Left renal cortex interstitium (tissue), 4 donors: ENCODE measurements around the gene PLEKHA7. TPM values are rescaled to one million over a fixed set of nuclear protein-coding genes. Genes with fewer than 3 reads are reported as not detected.
"Not testable (repeated sequence)": the region's sequence is repeated elsewhere in the genome, so short reads cannot be mapped to it uniquely, and the experiment has no call there.

Experiments used
- DNase-seq, 4 donors: peaks; one replicate each; pipeline ENCODE4 v3.0.0-alpha.2; 2013; ENCODE audit warnings: low read depth in 4 of 4, low spot score in 2 of 4, missing footprints in 1 of 4
- polyA plus RNA-seq, 4 donors: library from polyadenylated mRNA; unstranded; fragments of 120-200 nt; gene quantifications; one replicate each; pipeline ENCODE4 v1.2.1, GENCODE V29; 2013; ENCODE audit not compliant: insufficient read length in 4 of 4

Gene PLEKHA7
- polyA plus RNA-seq, 4 donors, result 34.0 to 59.3 (median 50.9) TPM

DNA sequence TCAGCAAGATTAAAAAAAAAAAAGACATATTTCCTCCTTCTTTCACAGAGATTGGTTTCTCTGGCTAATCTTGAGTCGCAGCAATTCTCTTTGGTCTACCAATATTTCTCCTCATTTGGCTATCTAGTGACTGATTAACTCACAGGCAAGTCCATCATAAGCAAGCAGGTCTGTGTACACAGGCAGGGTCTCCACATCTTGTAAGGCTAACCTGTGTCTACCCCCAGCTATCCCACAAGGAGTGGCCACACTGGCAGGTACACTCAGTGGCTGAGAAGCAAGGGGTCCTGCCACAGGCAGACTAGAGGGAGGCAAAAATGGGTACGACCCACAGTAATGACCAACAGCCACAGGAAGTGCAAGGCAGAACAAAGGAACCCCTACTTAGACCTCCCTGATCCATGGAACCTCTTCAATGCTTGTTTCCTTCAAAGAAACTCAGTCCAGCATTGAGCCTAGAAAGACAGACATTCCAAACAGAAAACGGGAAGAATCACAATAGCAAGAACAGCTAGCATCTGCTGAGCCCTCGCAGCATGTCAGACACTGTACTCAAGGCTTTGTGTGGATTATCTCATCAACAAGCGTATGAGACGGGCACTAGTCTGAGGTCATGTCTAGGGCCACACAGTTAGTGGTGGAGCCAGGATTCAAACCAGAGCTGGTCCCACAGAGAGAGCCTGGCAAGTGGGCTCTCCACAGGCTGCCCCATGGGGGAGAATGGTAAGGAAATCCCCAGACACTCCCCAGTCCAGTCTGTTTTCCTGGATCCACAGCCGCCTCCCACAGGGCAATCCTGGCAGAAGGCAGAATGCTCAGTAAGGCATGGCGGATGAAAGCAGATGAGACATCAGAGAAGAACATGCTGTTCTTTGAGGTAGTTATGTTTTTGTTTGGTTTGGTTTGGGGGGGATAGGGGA, 34.3 kb downstream of the PLEKHA7 start:
- DNase-seq, result no peak

- DNase-seq, result no peak
Measured at GRCh38 chr11:16977994-16978315, 36.3 kb downstream of the PLEKHA7 start.

- DNase-seq, result no peak
Measured at GRCh38 chr11:16977136-16977993, 36.8 kb downstream of the PLEKHA7 start.

- DNase-seq, result no peak
Measured at GRCh38 chr11:16976379-16976778, 37.8 kb downstream of the PLEKHA7 start.

GRCh38 chr11:16975906-16976305, 38.3 kb downstream of the PLEKHA7 start:
- DNase-seq, result no peak

GRCh38 chr11:16973338-16973964, 40.8 kb downstream of the PLEKHA7 start:
- no peak for DNase-seq

- no peak for DNase-seq
Measured at GRCh38 chr11:16969010-16969999, 44.9 kb downstream of the PLEKHA7 start.

- DNase-seq, result no peak
Measured at GRCh38 chr11:16968196-16968595, 46.0 kb downstream of the PLEKHA7 start.

DNA sequence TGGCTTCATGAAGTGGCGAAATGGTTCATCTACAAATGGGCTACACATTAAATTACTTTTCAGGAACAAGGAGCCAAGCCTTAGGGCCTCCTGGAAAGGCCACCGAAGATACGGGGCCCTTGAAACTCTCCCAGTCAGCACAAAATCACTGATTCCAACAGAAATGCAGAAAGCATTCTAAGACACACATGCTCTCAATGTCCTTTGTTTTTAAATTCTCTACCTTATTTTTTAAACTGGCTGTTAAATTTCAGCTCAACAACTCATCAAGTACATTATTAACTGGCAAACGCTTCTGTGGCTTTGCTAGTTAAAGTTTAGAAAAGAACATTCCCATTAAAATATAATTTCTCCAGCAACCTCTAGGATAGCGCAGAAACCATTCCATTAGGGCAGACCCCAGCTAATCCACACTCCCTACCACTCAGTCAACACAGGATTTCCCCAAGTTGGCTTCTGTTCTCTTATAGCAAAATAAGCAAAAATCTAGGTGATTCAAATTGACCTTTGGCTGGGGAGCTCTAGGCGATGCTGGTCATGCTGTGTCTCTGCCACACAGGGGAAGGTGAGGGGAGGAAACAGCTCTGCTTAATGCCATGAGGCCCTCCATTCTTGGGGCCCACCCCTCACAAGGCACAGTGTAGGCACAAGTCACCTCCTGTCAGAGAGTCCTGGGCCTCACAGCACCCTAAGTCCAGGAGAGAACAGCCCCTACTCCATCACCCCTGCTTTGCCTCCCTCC, 47.1 kb downstream of the PLEKHA7 start:
- DNase-seq, result no peak

GRCh38 chr11:16964501-16964900, 49.7 kb downstream of the PLEKHA7 start:
- DNase-seq, result no peak

GRCh38 chr11:16963316-16963876, 50.8 kb downstream of the PLEKHA7 start:
- DNase-seq, result no peak

DNA sequence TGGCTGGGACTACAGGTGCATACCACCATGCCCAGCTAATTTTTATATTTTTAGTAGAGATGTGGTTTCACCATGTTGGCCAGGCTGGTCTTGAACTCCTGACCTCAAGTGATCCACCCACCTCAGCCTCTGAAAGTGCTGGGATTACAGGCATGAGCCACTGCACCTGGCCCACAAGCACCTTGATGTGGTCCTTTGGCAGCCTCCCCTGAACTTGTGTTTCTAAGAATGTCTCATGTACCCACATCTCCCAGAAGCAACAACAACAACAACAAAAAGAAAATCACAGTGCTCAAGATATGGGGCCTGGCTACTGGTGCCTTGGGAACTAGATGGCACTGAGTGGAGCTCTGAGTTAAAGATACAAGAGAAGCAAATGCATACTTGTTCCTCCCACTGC, 51.6 kb downstream of the PLEKHA7 start:
- not testable (repeated sequence) for DNase-seq

GRCh38 chr11:16962146-16962545, 52.1 kb downstream of the PLEKHA7 start:
- no peak for DNase-seq

- DNase-seq, result no peak
Measured at GRCh38 chr11:16960250-16960649, 54.0 kb downstream of the PLEKHA7 start.

DNA sequence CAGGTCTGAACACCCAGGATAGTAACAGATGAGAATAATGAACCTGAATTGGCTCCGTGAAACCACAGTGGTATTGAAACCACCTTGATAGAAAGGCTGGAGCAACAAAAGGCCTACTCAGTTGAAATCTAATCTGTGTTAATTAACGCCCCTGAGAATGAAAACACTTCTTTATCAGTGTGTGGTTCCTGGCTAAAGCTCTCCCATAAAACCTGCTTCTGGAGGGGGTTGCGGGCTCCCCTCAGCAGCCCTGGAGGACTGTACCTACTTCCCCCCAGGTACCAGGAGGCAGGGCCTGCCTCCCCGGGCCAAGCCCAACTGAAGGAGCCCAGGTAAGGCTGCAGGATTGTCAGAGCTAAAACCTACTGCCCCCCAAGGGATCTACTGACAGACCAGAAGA, 54.6 kb downstream of the PLEKHA7 start:
- DNase-seq, result no peak

DNA sequence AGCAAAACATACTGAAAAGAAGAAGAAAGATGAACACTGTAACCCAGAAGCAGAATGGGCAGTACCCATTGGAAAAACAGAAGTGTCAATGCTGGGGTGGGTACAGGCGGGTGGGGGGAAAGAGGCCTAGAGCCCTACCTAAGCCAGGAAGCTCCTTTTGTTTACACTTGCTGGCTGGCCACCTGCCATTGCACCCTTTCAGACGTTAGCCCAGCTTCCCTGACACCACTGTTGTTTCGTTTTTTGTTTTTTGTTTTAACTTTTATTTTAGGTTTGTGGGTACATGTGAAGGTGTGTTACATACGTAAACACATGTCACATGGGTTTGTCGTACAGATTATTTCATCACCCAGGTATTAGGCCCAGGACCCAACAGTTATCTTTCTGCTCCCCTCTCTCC, 55.4 kb downstream of the PLEKHA7 start:
- DNase-seq, result no peak

GRCh38 chr11:16956538-16957153, 57.6 kb downstream of the PLEKHA7 start:
- DNase-seq, result no peak

DNA sequence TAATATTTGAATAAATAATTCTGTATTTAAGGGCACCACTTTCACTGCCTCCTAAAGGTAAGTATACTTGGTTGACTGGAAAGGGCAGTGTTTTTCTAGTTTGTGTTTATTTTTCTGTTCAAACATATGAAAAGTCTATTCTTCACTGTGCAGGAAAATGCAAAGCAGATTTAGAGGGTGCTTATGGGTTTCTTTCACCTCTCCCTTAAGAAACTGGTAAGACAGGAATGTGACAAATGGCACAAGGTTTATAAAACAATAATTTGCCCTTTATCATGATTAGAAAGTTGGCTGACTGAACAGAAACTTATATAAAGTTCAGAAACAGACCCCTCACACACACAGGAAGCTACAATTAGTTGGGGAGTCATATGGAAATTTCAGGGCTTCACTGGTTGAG, 60.6 kb downstream of the PLEKHA7 start:
- DNase-seq, result no peak
